Neural cell (in vitro differentiated cells): ENCODE results near the gene ORM1. TPM values are rescaled to one million over a fixed set of nuclear protein-coding genes. Genes with fewer than 3 reads are reported as not detected.

Experiments used
- H2AFZ ChIP-seq: fragments of 200-600, 300-800 bp; sonication (generic), shearing (Covaris generic); 2 replicates; pipeline ENCODE4 v1.6.0; 2014; ENCODE audit warnings: low read depth, mild to moderate bottlenecking, antibody characterized with exemption, low read length, moderate library complexity
- H3F3A ChIP-seq: fragments of 200-600 bp; shearing (Covaris generic); 2 replicates; pipeline ENCODE4 v1.6.1; 2016; ENCODE audit warnings: mild to moderate bottlenecking, moderate library complexity, mixed read lengths, antibody characterized with exemption, low read length; ENCODE audit not compliant: insufficient read depth, poor library complexity, severe bottlenecking
- H3K27ac ChIP-seq: fragments of 200-600, 300-800 bp; sonication (generic), shearing (Covaris generic); 2 replicates; pipeline ENCODE4 v1.5.1; 2014; ENCODE audit warnings: mild to moderate bottlenecking, low read length, moderate library complexity
- H3K27me3 ChIP-seq: fragments of 300-800, 200-600 bp; sonication (generic), shearing (Covaris generic); 2 replicates; pipeline ENCODE4 v1.6.0; 2014; ENCODE audit warnings: mild to moderate bottlenecking, low read depth, low read length, moderate library complexity; ENCODE audit not compliant: insufficient read depth
- H3K36me3 ChIP-seq: fragments of 300-800, 200-600 bp; sonication (generic), shearing (Covaris generic); 2 replicates; pipeline ENCODE4 v1.5.1; 2014; ENCODE audit warnings: mild to moderate bottlenecking, antibody characterized with exemption, low read length, moderate library complexity; ENCODE audit not compliant: insufficient read depth
- H3K4me2 ChIP-seq: fragments of 300-800, 200-600 bp; sonication (generic), shearing (Covaris generic); 2 replicates; pipeline ENCODE4 v1.6.0; 2014; ENCODE audit warnings: mild to moderate bottlenecking, low read length
- H3K4me3 ChIP-seq: fragments of 300-800, 200-600 bp; sonication (generic), shearing (Covaris generic); 2 replicates; pipeline ENCODE4 v1.5.1; 2014; ENCODE audit warnings: mild to moderate bottlenecking, low read length, moderate library complexity
- H3K79me2 ChIP-seq: fragments of 200-600 bp; shearing (Covaris generic); replicated peaks from 2 replicates; pipeline ENCODE4 v1.6.0; 2014; ENCODE audit warnings: mild to moderate bottlenecking, low read length, moderate library complexity; ENCODE audit not compliant: insufficient read depth
- H3K9ac ChIP-seq: fragments of 300-800, 200-600 bp; sonication (generic), shearing (Covaris generic); 2 replicates; pipeline ENCODE4 v1.6.1; 2016; ENCODE audit warnings: mild to moderate bottlenecking, low read length, mixed read lengths
- H3K9me2 ChIP-seq: fragments of 200-600 bp; shearing (Covaris generic); 2 replicates; pipeline ENCODE4 v1.6.1; 2016; ENCODE audit warnings: mild to moderate bottlenecking, low read length, mixed read lengths; ENCODE audit not compliant: insufficient read depth
- H3K9me3 ChIP-seq: fragments of 200-600, 300-800 bp; sonication (generic), shearing (Covaris generic); 2 replicates; pipeline ENCODE4 v1.6.1; 2016; ENCODE audit warnings: mild to moderate bottlenecking, mixed run types, low read length, moderate library complexity, mixed read lengths
- H4K20me1 ChIP-seq: fragments of 200-600 bp; shearing (Covaris generic); 2 replicates; pipeline ENCODE4 v1.6.1; 2016; ENCODE audit warnings: mild to moderate bottlenecking, mixed run types; ENCODE audit not compliant: insufficient read depth
- CTCF ChIP-seq: fragments of 450-650 bp; IDR thresholded peaks from 2 replicates; pipeline ENCODE4 v1.5.1; 2014; ENCODE audit warnings: antibody characterized with exemption, mild to moderate bottlenecking, moderate library complexity; ENCODE audit not compliant: poor library complexity, severe bottlenecking
- EP300 ChIP-seq: fragments of 450-650 bp; conservative IDR thresholded peaks from 2 replicates; pipeline ENCODE4 v1.6.1; 2014; ENCODE audit warnings: antibody characterized with exemption, mild to moderate bottlenecking, moderate library complexity; ENCODE audit not compliant: poor library complexity, severe bottlenecking
- EZH2 ChIP-seq: fragments of 200-600, 300-800 bp; shearing (Covaris generic), sonication (generic); IDR thresholded peaks from 2 replicates; pipeline ENCODE4 v1.6.1; 2014; ENCODE audit warnings: antibody characterized with exemption, low read length, borderline replicate concordance, mild to moderate bottlenecking; ENCODE audit not compliant: insufficient read depth, poor library complexity, severe bottlenecking
- MXI1 ChIP-seq: fragments of 450-650 bp; conservative IDR thresholded peaks from 2 replicates; pipeline ENCODE4 v1.6.1; 2014; ENCODE audit warnings: antibody characterized with exemption, mild to moderate bottlenecking; ENCODE audit not compliant: poor library complexity, severe bottlenecking
- POLR2AphosphoS5 ChIP-seq: IDR thresholded peaks from 2 replicates; pipeline ENCODE4 v1.6.1; 2012
- RAD21 ChIP-seq: fragments of 450-650 bp; conservative IDR thresholded peaks from 2 replicates; pipeline ENCODE4 v1.6.1; 2014; ENCODE audit warnings: antibody characterized with exemption, mild to moderate bottlenecking, moderate library complexity
- REST ChIP-seq: IDR thresholded peaks from 2 replicates; pipeline ENCODE4 v1.6.1; 2012; ENCODE audit warnings: borderline replicate concordance
- SMC3 ChIP-seq: fragments of 450-650 bp; conservative IDR thresholded peaks from 2 replicates; pipeline ENCODE4 v1.6.1; 2014; ENCODE audit warnings: antibody characterized with exemption, mild to moderate bottlenecking, moderate library complexity; ENCODE audit not compliant: poor library complexity
- TAF1 ChIP-seq: IDR thresholded peaks from 2 replicates; pipeline ENCODE4 v1.6.1; 2012; ENCODE audit warnings: low read depth
- polyA plus RNA-seq: library from polyadenylated mRNA; depleted of rRNA; stranded (reverse); fragments of >200 nt; gene quantifications from 2 replicates; pipeline ENCODE4 v1.2.3, GENCODE V29; 2014

ORM1 gene
- polyA plus RNA-seq, 1 donor from 2014 or later = not detected

GRCh38 chr9:114344188-114344566 lies 21.3 kb downstream of the ORM1 start:
- Histone ChIP-seq H2AFZ (no peak overlapping the region), H3K9me3 (no peaks in the 10 kb centered on the region), H3F3A (no peaks in the 10 kb centered on the region), H3K79me2 (no peaks in the 10 kb centered on the region), H3K36me3 (no peaks in the 10 kb centered on the region), H3K9ac (no peak overlapping the region), H3K4me3 (no peak overlapping the region), H4K20me1 (no peaks in the 10 kb centered on the region), H3K27ac (no peak overlapping the region), H3K4me2 (no peak overlapping the region), H3K27me3 (no peaks in the 10 kb centered on the region), H3K9me2 (no peaks in the 10 kb centered on the region)
- no peak for TF ChIP-seq MXI1
- no peak for TF ChIP-seq CTCF
- TF ChIP-seq POLR2AphosphoS5 = no peak
- TF ChIP-seq RAD21 = no peak
- TF ChIP-seq REST = no peak
- TF ChIP-seq SMC3 = no peak
- TF ChIP-seq EZH2 = no peak
- TF ChIP-seq EP300 = no peak
- TF ChIP-seq TAF1 = no peak

- Histone ChIP-seq H3K4me2 (no peak overlapping the region), H3K4me3 (no peak overlapping the region), H3F3A (no peaks in the 10 kb centered on the region), H3K27me3 (no peaks in the 10 kb centered on the region), H3K9me3 (no peaks in the 10 kb centered on the region), H3K79me2 (no peaks in the 10 kb centered on the region), H4K20me1 (no peaks in the 10 kb centered on the region), H3K36me3 (no peaks in the 10 kb centered on the region), H2AFZ (no peak overlapping the region), H3K9ac (no peak overlapping the region), H3K9me2 (no peaks in the 10 kb centered on the region), H3K27ac (no peak overlapping the region)
- TF ChIP-seq CTCF (no peak), EP300 (no peak), POLR2AphosphoS5 (no peak)
Measured at GRCh38 chr9:114344692-114345091, 21.8 kb downstream of the ORM1 start.
